Bronchial smooth muscle cell (primary cell): ENCODE measurements around the gene ASIP. TPM values are rescaled to one million over a fixed set of nuclear protein-coding genes. Genes with fewer than 3 reads are reported as not detected.

Experiments
- total RNA-seq: library from RNA; depleted of rRNA; stranded (reverse); fragments of >200 nt; gene quantifications from 2 replicates; pipeline ENCODE4 v1.2.1, GENCODE V29; 2014

Gene ASIP
- total RNA-seq: not detected in 2 replicates

GRCh38 chr20:34240693-34241615 is at the start of gene ASIP:
ASIP (plus strand) TSS chr20:34241423; CDS start chr20:34260375, 18,952 bp downstream.

DNA sequence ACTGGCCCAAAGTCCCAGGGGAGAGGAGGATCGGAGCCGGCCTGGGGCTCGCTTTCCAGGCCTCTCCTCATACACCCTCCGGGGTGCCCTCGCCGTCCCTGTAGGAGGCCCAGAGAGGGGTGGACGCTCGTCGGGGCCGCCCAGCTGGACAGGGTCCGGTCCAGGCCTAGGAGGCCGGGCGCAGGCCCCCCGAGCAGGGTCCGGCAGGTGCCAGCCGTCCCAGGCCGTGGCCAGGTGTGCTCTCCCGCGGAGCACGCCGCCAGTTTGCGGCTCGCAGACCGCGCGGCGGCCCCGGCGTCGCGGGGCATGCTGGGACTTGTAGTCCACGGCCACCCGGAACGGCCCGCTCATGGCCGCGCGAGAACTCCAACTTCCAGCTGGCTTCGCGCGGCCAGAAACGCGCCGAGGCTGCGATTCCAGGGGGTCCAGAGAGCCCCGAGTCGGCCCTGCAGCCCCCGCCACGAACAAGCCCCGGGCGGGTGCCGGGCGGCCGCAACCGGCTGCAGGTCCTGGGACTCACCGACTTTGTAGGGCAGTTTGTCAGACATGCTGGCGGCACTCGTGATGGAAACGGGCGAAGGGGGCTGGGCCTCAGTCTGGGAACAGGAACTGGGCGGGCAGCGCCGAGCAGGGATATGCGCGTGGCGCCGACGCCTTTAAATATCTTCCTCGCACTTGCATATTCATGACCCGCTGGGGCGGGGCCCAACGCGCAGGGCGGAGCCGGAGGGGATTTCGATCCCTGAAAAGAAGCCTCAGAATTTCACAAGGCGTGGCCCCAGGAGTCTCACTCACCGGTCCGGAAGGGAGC is 61.7 kb downstream of the ASIP start, which contains the start of gene AHCY:
TSS of gene AHCY (minus strand) at position 633 of the 811 bp plus-strand sequence. CDS start at position 548, 85 bp downstream.

Other genes with a start within 250 kb of the ASIP start
- gene RALY, start 247.5 kb upstream of the ASIP start, total RNA-seq: 66.4 and 82.6 TPM in 2 replicates
- 74.8 and 76.6 TPM in 2 replicates for gene EIF2S2, start 129.2 kb upstream of the ASIP start, total RNA-seq
- gene AHCY, start 61.9 kb downstream of the ASIP start, total RNA-seq: 80.7 and 97.1 TPM in 2 replicates
- 58.3 and 69.5 TPM in 2 replicates for gene ITCH, start 121.8 kb downstream of the ASIP start, total RNA-seq